ENCODE results near the gene RBM33.
"Not testable (repeated sequence)": the region's sequence is repeated elsewhere in the genome, so short reads cannot be mapped to it uniquely, and the experiment has no call there.

RBM33 gene

GRCh38 chr7:155811895-155812761, 167.7 kb downstream of the RBM33 start, which contains the start of gene SHH:
Gene SHH, minus strand, starts transcription at chr7:155812463. Its CDS starts 341 bp downstream, at chr7:155812122.
- FAIRE-seq, result no peak

GRCh38 chr7:155813125-155813524, 168.7 kb downstream of the RBM33 start:
- FAIRE-seq, result no peak

- FAIRE-seq, result no peak
Measured at GRCh38 chr7:155813546-155814315, 169.3 kb downstream of the RBM33 start.

GRCh38 chr7:155814316-155815276, 170.1 kb downstream of the RBM33 start:
- no peak for FAIRE-seq

GRCh38 chr7:155815332-155816191, 171.1 kb downstream of the RBM33 start:
- no peak for FAIRE-seq

- no peak for FAIRE-seq
Measured at GRCh38 chr7:155816192-155816508, 171.7 kb downstream of the RBM33 start.

GRCh38 chr7:155816996-155817395, 172.5 kb downstream of the RBM33 start:
- FAIRE-seq, result no peak

GRCh38 chr7:155817515-155817914, 173.1 kb downstream of the RBM33 start:
- not testable (repeated sequence) for FAIRE-seq

- no peak for FAIRE-seq
Measured at GRCh38 chr7:155818154-155818819, 173.8 kb downstream of the RBM33 start.

GRCh38 chr7:155818820-155819168, 174.3 kb downstream of the RBM33 start:
- no peak for FAIRE-seq

GRCh38 chr7:155819186-155819585, 174.7 kb downstream of the RBM33 start:
- FAIRE-seq, result no peak

GRCh38 chr7:155820246-155820645, 175.8 kb downstream of the RBM33 start:
- no peak for FAIRE-seq

- FAIRE-seq, result no peak
Measured at GRCh38 chr7:155820788-155821187, 176.3 kb downstream of the RBM33 start.

- FAIRE-seq, result no peak
Measured at GRCh38 chr7:155821851-155822250, 177.4 kb downstream of the RBM33 start.

- no peak for FAIRE-seq
Measured at GRCh38 chr7:155824227-155824886, 179.9 kb downstream of the RBM33 start.

- FAIRE-seq, result no peak
Measured at GRCh38 chr7:155825336-155825735, 180.9 kb downstream of the RBM33 start.

GRCh38 chr7:155829796-155830470, 185.5 kb downstream of the RBM33 start:
- no peak for FAIRE-seq

All from endometrium (tissue), 2 donors.